K562 (cell line): ENCODE measurements around the gene PTP4A2. TPM values are rescaled to one million over a fixed set of nuclear protein-coding genes. Genes with fewer than 3 reads are reported as not detected.

Experiments
- BMI1 ChIP-seq: fragments of 150-350 bp; IDR thresholded peaks from 2 replicates; pipeline ENCODE4 v1.6.1; 2014; ENCODE audit warnings: low read length
- CBX8 ChIP-seq: fragments of 200-600 bp; sonication (generic); IDR thresholded peaks from 2 replicates; pipeline ENCODE4 v1.6.1; 2012; ENCODE audit warnings: borderline replicate concordance, mixed run types, low read depth, mild to moderate bottlenecking, moderate library complexity, mixed read lengths, low read length, control low read depth, inconsistent platforms; ENCODE audit not compliant: poor library complexity, severe bottlenecking; ENCODE audit errors: extremely low read depth
- CLOCK ChIP-seq: fragments of 250-450 bp; sonication (Bioruptor Pico); IDR thresholded peaks from 2 replicates; pipeline ENCODE4 v1.4.0; 2020; ENCODE audit warnings: mild to moderate bottlenecking, moderate library complexity, borderline replicate concordance
- DPF2 ChIP-seq: fragments of 450-650 bp; IDR thresholded peaks from 2 replicates; pipeline ENCODE4 v1.6.1; 2016
- EHMT2 ChIP-seq: fragments of 450-650 bp; IDR thresholded peaks from 2 replicates; pipeline ENCODE4 v1.6.1; 2018; ENCODE audit warnings: antibody characterized with exemption
- FOXK2 ChIP-seq, 2 experiments: fragments of 450-650 bp; IDR thresholded peaks in 1 of 2; conservative IDR thresholded peaks in 1 of 2; 2 replicates each; pipeline ENCODE4 v1.6.1; 2016; ENCODE audit warnings: low read depth in 2 of 2, mild to moderate bottlenecking in 1 of 2
- GATAD2A ChIP-seq: fragments of 450-650 bp; IDR thresholded peaks from 2 replicates; pipeline ENCODE4 v1.6.1; 2017
- KLF16 ChIP-seq: IDR thresholded peaks from 2 replicates; pipeline ENCODE4 v1.6.1; 2016; ENCODE audit warnings: antibody characterized with exemption
- MITF ChIP-seq: IDR thresholded peaks from 2 replicates; pipeline ENCODE4 v1.6.1; 2014; ENCODE audit warnings: antibody characterized with exemption
- POLR2B ChIP-seq: fragments of 450-650 bp; IDR thresholded peaks from 2 replicates; pipeline ENCODE4 v1.6.1; 2018; ENCODE audit warnings: low read depth; ENCODE audit not compliant: partially characterized antibody
- REST ChIP-seq, 2 experiments: fragments of 450-650 bp; formaldehyde crosslinking in 1 of 2; IDR thresholded peaks; 2 replicates each; pipeline versions ENCODE4 v1.4.0 to v1.6.1; 2014 to 2020; ENCODE audit warnings: mild to moderate bottlenecking in 2 of 2, borderline replicate concordance in 1 of 2, low read depth in 1 of 2
- SOX6 ChIP-seq: fragments of 450-650 bp; IDR thresholded peaks from 2 replicates; pipeline ENCODE4 v1.6.1; 2014; ENCODE audit warnings: mild to moderate bottlenecking
- ZFP1 ChIP-seq: fragments of 450-650 bp; formaldehyde crosslinking; IDR thresholded peaks from 2 replicates; pipeline ENCODE4 v1.4.0; 2020; ENCODE audit warnings: mild to moderate bottlenecking, mixed read lengths
- ZNF165 ChIP-seq: fragments of 250-450 bp; sonication (Bioruptor Pico); IDR thresholded peaks from 2 replicates; pipeline ENCODE4 v1.4.0; 2020; ENCODE audit warnings: borderline replicate concordance
- ZNF224 ChIP-seq: sonication (generic); formaldehyde crosslinking; IDR thresholded peaks from 2 replicates; pipeline ENCODE4 v1.8.0; 2022; ENCODE audit warnings: mild to moderate bottlenecking, missing genetic modification reagents
- polyA plus RNA-seq, 8 experiments: library from polyadenylated mRNA; depleted of rRNA in 4 of 8; stranded (reverse) in 5 of 8; unstranded in 3 of 8; fragments of >200 nt; fragmentation: Nextera tagmentation in 2 of 8; fragmentation: Illumina TruSeq in 1 of 8; extraction: Ambion mirVana in 2 of 8; extraction: Trizol in 1 of 8; gene quantifications; 2 replicates each; pipeline versions ENCODE4 v1.2.1 to v1.2.3, GENCODE V29; 2011 to 2014; ENCODE audit warnings: inconsistent platforms in 1 of 8, missing spikeins in 1 of 8
- total RNA-seq, 7 experiments: library from RNA; depleted of rRNA in 6 of 7; stranded (reverse); fragments of >200 nt in 6 of 7; fragmentation: Illumina TruSeq in 2 of 7; extraction: Trizol in 2 of 7; gene quantifications; 2 replicates each; pipeline versions ENCODE4 v1.2.1 to v1.2.3, GENCODE V29; 2011 to 2021; ENCODE audit warnings: low replicate concordance in 1 of 7

The PTP4A2 gene
- total and polyA plus RNA-seq, 9 of the 15 experiments (the other 6 are each of a cell fraction or from before 2014, with no cell fraction given): 197 to 870 (median 480) TPM

- TF ChIP-seq ZNF165 (CRISPR knock-in tag) (no peak), BMI1 (no peak), REST (IDR thresholded peaks at IDR 0.05; ENCODE audit: borderline replicate concordance) (peak; percentile 92), REST (CRISPR knock-in tag; IDR thresholded peaks at IDR 0.05; ENCODE audit: low read depth) (no peak), DPF2 (peak; percentile 64), CLOCK (no peak), POLR2B (no peak), ZNF224 (no peak), KLF16 (peak; percentile 80), CBX8 (no peak), FOXK2 (conservative IDR thresholded peaks at IDR 0.05 in 1 of 2, IDR thresholded peaks at IDR 0.05 in 1 of 2; ENCODE audit: low read depth in 2 of 2) (0 out of 4 replicates have a peak, but pooled peaks of 1 of the 2 experiments have one; percentile 24), GATAD2A (0 out of 2 replicates have a peak, but pooled peaks have one; percentile 41), ZFP1 (CRISPR knock-in tag) (peak; percentile 90), SOX6 (peak; percentile 98), MITF (no peak), EHMT2 (peak; percentile 64; the same call in 1 of the 2 replicates)
Observed at GRCh38 chr1:31872658-31873636, 65.2 kb downstream of the PTP4A2 start (continued).
